H1 (cell line): Measurements from ENCODE around the gene ATP7B. TPM values are rescaled to one million over a fixed set of nuclear protein-coding genes. Genes with fewer than 3 reads are reported as not detected.

Source experiments
- CTCF ChIA-PET: fragments of 300-600 bp; sonication (Branson Sonifier 250); formaldehyde crosslinking; loops from one replicate; lab custom pipeline; 2021; ENCODE audit not compliant: partially characterized antibody; lab: Charles Lee
- POLR2A ChIA-PET: fragments of 300-600 bp; sonication (Branson Sonifier 250); formaldehyde crosslinking; loops from one replicate; lab custom pipeline; 2021; ENCODE audit warnings: inconsistent platforms; ENCODE audit not compliant: partially characterized antibody; lab: Charles Lee
- DNase-seq, 2 experiments: peaks; one replicate each; pipeline versions ENCODE4 v3.0.0 to v3.0.0-alpha.2; 2010 to 2022; ENCODE audit warnings: low spot score in 2 of 2, low read depth in 1 of 2, mixed read lengths in 1 of 2
- FAIRE-seq: peaks from 2 replicates; lab custom pipeline; 2011; peaks lifted over from hg19 to GRCh38; lab: Jason Lieb, UNC
- H2AFZ ChIP-seq: 2 replicates; pipeline ENCODE4 v1.8.1; 2012; ENCODE audit warnings: low read length, inconsistent platforms
- H2AK5ac ChIP-seq: 2 replicates; pipeline ENCODE4 v1.6.1; 2013; ENCODE audit warnings: low read depth, low read length
- H2BK120ac ChIP-seq: replicated peaks from 2 replicates; pipeline ENCODE3; 2013; ENCODE audit warnings: low read depth, low read length, inconsistent platforms
- H2BK12ac ChIP-seq: 2 replicates; pipeline ENCODE4 v1.6.1; 2013; ENCODE audit warnings: low read depth, low read length
- H2BK15ac ChIP-seq: 2 replicates; pipeline ENCODE4 v1.6.1; 2013; ENCODE audit warnings: low read length
- H2BK20ac ChIP-seq: 2 replicates; pipeline ENCODE4 v1.6.1; 2013; ENCODE audit warnings: low read length
- H2BK5ac ChIP-seq: 2 replicates; pipeline ENCODE4 v1.6.1; 2013; ENCODE audit warnings: low read depth, low read length
- H3K14ac ChIP-seq: 2 replicates; pipeline ENCODE4 v1.6.1; 2013; ENCODE audit warnings: inconsistent platforms; ENCODE audit not compliant: insufficient read length
- H3K18ac ChIP-seq: 2 replicates; pipeline ENCODE4 v1.6.1; 2013; ENCODE audit warnings: low read length; ENCODE audit errors: extremely low read depth
- H3K23ac ChIP-seq: 2 replicates; pipeline ENCODE4 v1.6.1; 2013; ENCODE audit warnings: inconsistent platforms; ENCODE audit not compliant: insufficient read length
- H3K23me2 ChIP-seq: 2 replicates; pipeline ENCODE4 v1.6.1; 2013; ENCODE audit warnings: low read depth, low read length
- H3K27ac ChIP-seq: 2 replicates; pipeline ENCODE4 v1.6.1; 2011; ENCODE audit warnings: low read depth, low read length, inconsistent platforms
- H3K27me3 ChIP-seq, 4 experiments: replicated peaks in 1 of 4; 1 replicate in 1 of 4; 2 replicates in 3 of 4; pipeline versions ENCODE4 v1.6.1 to v1.8.1; 2011 to 2013; ENCODE audit warnings: low read length in 3 of 4, mild to moderate bottlenecking in 3 of 4, inconsistent platforms in 2 of 4, mixed read lengths in 2 of 4, moderate library complexity in 1 of 4; ENCODE audit not compliant: control insufficient read depth in 3 of 4, insufficient read depth in 3 of 4; ENCODE audit errors: extremely low read depth in 1 of 4
- H3K36me3 ChIP-seq, 4 experiments: 2 replicates each; pipeline versions ENCODE4 v1.6.1 to v1.8.1; 2011 to 2013; ENCODE audit warnings: mild to moderate bottlenecking in 4 of 4, low read length in 3 of 4, moderate library complexity in 2 of 4, control low read depth in 1 of 4, inconsistent platforms in 1 of 4; ENCODE audit not compliant: insufficient read depth in 4 of 4, control insufficient read depth in 2 of 4
- H3K4ac ChIP-seq: replicated peaks from 2 replicates; pipeline ENCODE3; 2013; ENCODE audit warnings: low read length, low read depth, mixed read lengths, inconsistent platforms; ENCODE audit not compliant: insufficient read length
- H3K4me1 ChIP-seq, 4 experiments: replicated peaks in 1 of 4; 1 replicate in 1 of 4; 2 replicates in 3 of 4; pipeline versions ENCODE4 v1.6.1 to v1.8.1; 2011 to 2013; ENCODE audit warnings: low read length in 3 of 4, inconsistent platforms in 2 of 4, mixed read lengths in 1 of 4; ENCODE audit not compliant: insufficient read depth in 4 of 4, control insufficient read depth in 3 of 4
- H3K4me2 ChIP-seq, 2 experiments: 2 replicates each; pipeline versions ENCODE4 v1.6.1 to v1.8.1; 2011 to 2013; ENCODE audit warnings: low read depth in 2 of 2, low read length in 2 of 2, control low read depth in 1 of 2, inconsistent platforms in 1 of 2, mild to moderate bottlenecking in 1 of 2; ENCODE audit not compliant: insufficient read depth in 1 of 2
- H3K4me3 ChIP-seq, 4 experiments: fragments of 200-600, 300-600 bp in 1 of 4; sonication (generic), shearing (Covaris generic), sonication (Bioruptor Twin) in 1 of 4; 2 replicates each; pipeline versions ENCODE4 v1.5.1 to v1.8.1; 2011 to 2016; ENCODE audit warnings: low read length in 4 of 4, low read depth in 3 of 4, control low read depth in 2 of 4, inconsistent platforms in 2 of 4, mild to moderate bottlenecking in 2 of 4, mixed read lengths in 1 of 4, moderate library complexity in 1 of 4; ENCODE audit not compliant: insufficient read depth in 2 of 4; ENCODE audit errors: extremely low read depth in 1 of 4
- H3K56ac ChIP-seq: replicated peaks from 2 replicates; pipeline ENCODE3; 2013; ENCODE audit warnings: low read depth, mild to moderate bottlenecking, mixed read lengths, low read length, inconsistent platforms; ENCODE audit not compliant: insufficient read length
- H3K79me1 ChIP-seq: 2 replicates; pipeline ENCODE4 v1.6.1; 2013; ENCODE audit warnings: low read depth, low read length, control low read depth
- H3K79me2 ChIP-seq, 2 experiments: 2 replicates each; pipeline versions ENCODE4 v1.6.1 to v1.8.1; 2012 to 2013; ENCODE audit warnings: low read length in 2 of 2, mild to moderate bottlenecking in 2 of 2, inconsistent platforms in 1 of 2; ENCODE audit not compliant: insufficient read depth in 2 of 2, control insufficient read depth in 1 of 2
- H3K9ac ChIP-seq, 4 experiments: replicated peaks in 1 of 4; 1 replicate in 1 of 4; 2 replicates in 3 of 4; pipeline versions ENCODE4 v1.6.1 to v1.8.1; 2011 to 2013; ENCODE audit warnings: low read depth in 3 of 4, low read length in 3 of 4, control low read depth in 2 of 4, mild to moderate bottlenecking in 2 of 4, moderate library complexity in 2 of 4, inconsistent platforms in 1 of 4; ENCODE audit errors: extremely low read depth in 1 of 4
- H3K9me3 ChIP-seq, 2 experiments: 2 replicates each; pipeline versions ENCODE4 v1.6.1 to v1.8.1; 2012 to 2013; ENCODE audit warnings: mild to moderate bottlenecking in 2 of 2, moderate library complexity in 2 of 2, control low read depth in 1 of 2, inconsistent platforms in 1 of 2, low read depth in 1 of 2, low read length in 1 of 2, mixed read lengths in 1 of 2; ENCODE audit not compliant: insufficient read depth in 2 of 2
- H4K20me1 ChIP-seq, 2 experiments: replicated peaks in 1 of 2; 2 replicates each; pipeline versions ENCODE3 to v1.8.1; 2011 to 2013; ENCODE audit warnings: inconsistent platforms in 2 of 2, low read length in 2 of 2, mild to moderate bottlenecking in 1 of 2; ENCODE audit not compliant: insufficient read depth in 2 of 2, control insufficient read depth in 1 of 2
- H4K5ac ChIP-seq: 2 replicates; pipeline ENCODE4 v1.6.1; 2013; ENCODE audit warnings: low read length, low read depth, mixed read lengths, inconsistent platforms; ENCODE audit not compliant: insufficient read length
- H4K8ac ChIP-seq: 2 replicates; pipeline ENCODE4 v1.8.0; 2013; ENCODE audit warnings: mild to moderate bottlenecking, moderate library complexity, low read length, inconsistent platforms; ENCODE audit not compliant: insufficient read depth; ENCODE audit errors: extremely low read depth
- H4K91ac ChIP-seq: replicated peaks from 2 replicates; pipeline ENCODE3; 2013; ENCODE audit warnings: low read length, mixed read lengths, inconsistent platforms; ENCODE audit not compliant: insufficient read length
- CREB1 ChIP-seq: IDR thresholded peaks from 2 replicates; pipeline ENCODE4 v1.6.1; 2012; ENCODE audit warnings: inconsistent platforms
- PHF8 ChIP-seq: fragments of 200-600 bp; sonication (generic); conservative IDR thresholded peaks from 2 replicates; pipeline ENCODE4 v1.7.1; 2012; ENCODE audit warnings: low read depth, mild to moderate bottlenecking, inconsistent platforms, low read length, moderate library complexity
- TBP ChIP-seq: IDR thresholded peaks from 2 replicates; pipeline ENCODE4 v1.6.1; 2011; ENCODE audit warnings: low read depth, low read length, improper control_type of control experiment
- ZNF274 ChIP-seq: IDR thresholded peaks from 2 replicates; pipeline ENCODE4 v1.7.0; 2012; ENCODE audit warnings: low read length, borderline replicate concordance; ENCODE audit errors: extremely low read depth
- WGBS, 2 experiments: shearing (Covaris generic) in 1 of 2; methylation state at CpG; one replicate each; pipeline versions ENCODE4 v1.1.6 to v1.1.7; 2013 to 2015; ENCODE audit warnings: low lambda C conversion rate in 2 of 2, mixed read lengths in 2 of 2, inconsistent platforms in 1 of 2, low coverage in 1 of 2, missing lambda C conversion rate in 1 of 2; ENCODE audit not compliant: insufficient replicate concordance in 2 of 2, insufficient coverage in 1 of 2, insufficient read length in 1 of 2; ENCODE audit errors: extremely low coverage in 1 of 2, missing lambda C conversion rate in 1 of 2; 5-methylcytosine and 5-hydroxymethylcytosine counted together
- polyA plus RNA-seq, 7 experiments: library from polyadenylated mRNA; depleted of rRNA in 3 of 7; stranded (reverse) in 5 of 7; unstranded in 2 of 7; fragments of >200 nt in 5 of 7; fragments of 200-250 nt in 2 of 7; gene quantifications; 1 replicate in 5 of 7; 2 replicates in 1 of 7; 4 replicates in 1 of 7; pipeline versions ENCODE4 v1.2.1 to v1.2.3, GENCODE V29; 2011 to 2013; ENCODE audit warnings: missing spikeins in 2 of 7, mixed read lengths in 2 of 7
- total RNA-seq: library from RNA; stranded (reverse); fragmentation: NEBNext Ultra II Directional; extraction: Animal tissue kit (Norgen Biotek cat#: 25700); gene quantifications from 2 replicates; pipeline ENCODE4 v1.2.1, GENCODE V29; 2021
- TF ChIP-seq, protein P1 (sequence below): IDR thresholded peaks from 2 replicates; pipeline ENCODE4 v1.6.1; 2012; ENCODE audit warnings: inconsistent platforms

The ATP7B gene
- total and polyA plus RNA-seq, 2 of the 8 experiments (the other 6 are each of a cell fraction or from before 2014, with no cell fraction given): 4.1 to 9.2 TPM

DNA sequence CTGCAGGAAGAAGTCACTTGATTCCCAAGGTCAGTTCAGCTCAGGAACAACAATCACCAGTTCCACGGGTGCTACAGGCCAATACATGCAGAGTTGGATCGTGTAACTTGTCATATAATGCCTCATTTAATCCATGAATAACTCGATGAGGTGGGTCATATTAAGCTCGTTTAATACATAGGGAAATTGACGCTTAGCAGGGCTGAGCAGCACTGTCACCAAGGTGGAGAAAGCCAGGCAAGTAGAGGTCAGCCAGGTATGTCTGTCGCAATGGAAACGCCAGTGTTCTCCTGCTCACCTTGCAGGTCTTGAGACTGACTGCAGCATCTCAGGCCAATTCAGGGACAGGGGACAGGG lies 97.1 kb downstream of the ATP7B start:
- Histone ChIP-seq H4K91ac (no peak overlapping the region), H3K36me3 (no peaks in the 10 kb centered on the region), H3K4me1 (no peaks in the 10 kb centered on the region; a peak in 2 of 7 replicates), H3K9me3 (no peaks in the 10 kb centered on the region), H3K27ac (no peak overlapping the region), H2BK120ac (no peak overlapping the region), H3K27me3 (no peaks in the 10 kb centered on the region), H3K4me3 (no peak overlapping the region), H3K79me2 (no peaks in the 10 kb centered on the region), H3K23ac (no peak overlapping the region), H3K9ac (no peak overlapping the region), H3K79me1 (no peaks in the 10 kb centered on the region), H3K23me2 (no peaks in the 10 kb centered on the region), H2BK5ac (no peak overlapping the region), H2BK20ac (no peak overlapping the region), H2AK5ac (no peak overlapping the region), H3K14ac (no peak overlapping the region), H3K18ac (no peak overlapping the region), H3K56ac (no peak overlapping the region), H2BK12ac (no peak overlapping the region)
- POLR2A ChIA-PET: no interaction called here
- 75% methylated on average over 7 of the region's 7 CpGs; no CpG with 5 or more reads in 1 of the 2 experiments for WGBS, 2 experiments
- no peak for TF ChIP-seq PHF8
- TF ChIP-seq TBP: no peak
- TF ChIP-seq ZNF274: no peak
- TF ChIP-seq CREB1: no peak
- TF ChIP-seq, protein P1, sequence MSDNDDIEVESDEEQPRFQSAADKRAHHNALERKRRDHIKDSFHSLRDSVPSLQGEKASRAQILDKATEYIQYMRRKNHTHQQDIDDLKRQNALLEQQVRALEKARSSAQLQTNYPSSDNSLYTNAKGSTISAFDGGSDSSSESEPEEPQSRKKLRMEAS: no peak
- TF ChIP-seq, all 59 proteins: peak for 0
- no peak for FAIRE-seq
- Histone ChIP-seq H2BK15ac (no peak overlapping the region), H4K20me1 (no peaks in the 10 kb centered on the region), H2AFZ (no peak overlapping the region), H3K4ac (no peak overlapping the region), H4K5ac (no peak overlapping the region), H3K4me2 (no peak overlapping the region), H4K8ac (no peak overlapping the region)
- CTCF ChIA-PET: interaction anchor here (0.5 to 8.8 kb wide), 14 partner anchors 8 to 1978 kb away, joined by 3 to 71 read pairs (median 6); partner anchors contain the start of gene SPRYD7
- DNase-seq: no peak
